ENCODE measurements around the gene JAG2. TPM values are rescaled to one million over a fixed set of nuclear protein-coding genes. Genes with fewer than 3 reads are reported as not detected.
A peak's percentile ranks its signal among the peaks of the same experiment; 100 is the strongest.

The JAG2 gene
- polyA plus RNA-seq, 2 donors, result 18.7 to 32.4 TPM

- Histone ChIP-seq H3K9me3 (ENCODE audit: control insufficient read depth in 2 of 2, insufficient read depth in 1 of 2, low read depth in 1 of 2, low read length in 1 of 2) (peaks cover 0 to 8% of the 10 kb centered on the region in 2 donors), H3K27me3 (ENCODE audit: control insufficient read depth in 1 of 2, insufficient read depth in 2 of 2, low read length in 2 of 2) (no peaks in the 10 kb centered on the region), H3K4me3 (ENCODE audit: low read depth in 1 of 2, low read length in 2 of 2) (no peak overlapping the region), H3K27ac (ENCODE audit: low read depth in 2 of 2, low read length in 1 of 2) (no peak overlapping the region), H3K36me3 (ENCODE audit: control insufficient read depth in 2 of 2, insufficient read depth in 2 of 2, low read length in 1 of 2) (no peaks in the 10 kb centered on the region), H3K4me1 (ENCODE audit: control insufficient read depth in 2 of 2, insufficient read depth in 2 of 2, low read length in 1 of 2) (no peaks in the 10 kb centered on the region)
- 53 to 56% methylated on average over 22 of the region's 22 CpGs for WGBS, 2 donors
Measured at GRCh38 chr14:105126126-105126980, 42.2 kb downstream of the JAG2 start.

- H3K9me3 ChIP-seq (ENCODE audit: control insufficient read depth in 2 of 2, insufficient read depth in 1 of 2, low read depth in 1 of 2, low read length in 1 of 2), result peaks cover 0 to 11% of the 10 kb centered on the region in 2 donors
- H3K36me3 ChIP-seq (ENCODE audit: control insufficient read depth in 2 of 2, insufficient read depth in 2 of 2, low read length in 1 of 2), result no peaks in the 10 kb centered on the region
- 61 to 71% methylated on average over 5 of the region's 5 CpGs for WGBS, 2 donors
- H3K27me3 ChIP-seq (ENCODE audit: control insufficient read depth in 1 of 2, insufficient read depth in 2 of 2, low read length in 2 of 2), result no peaks in the 10 kb centered on the region
- H3K4me1 ChIP-seq (ENCODE audit: control insufficient read depth in 2 of 2, insufficient read depth in 2 of 2, low read length in 1 of 2), result peaks cover under 1% of the 10 kb centered on the region in 2 donors
- no peak overlapping the region for H3K4me3 ChIP-seq (ENCODE audit: low read depth in 1 of 2, low read length in 2 of 2)
- H3K27ac ChIP-seq (ENCODE audit: low read depth in 2 of 2, low read length in 1 of 2), result no peak overlapping the region
Measured at GRCh38 chr14:105124823-105125222, 43.8 kb downstream of the JAG2 start.

GRCh38 chr14:105123981-105124765 is 44.4 kb downstream of the JAG2 start:
- WGBS, 2 donors, result 70 to 80% methylated on average over 17 of the region's 17 CpGs
- Histone ChIP-seq H3K9me3 (ENCODE audit: control insufficient read depth in 2 of 2, insufficient read depth in 1 of 2, low read depth in 1 of 2, low read length in 1 of 2) (peaks cover 0 to 11% of the 10 kb centered on the region in 2 donors), H3K27ac (ENCODE audit: low read depth in 2 of 2, low read length in 1 of 2) (no peak overlapping the region), H3K4me3 (ENCODE audit: low read depth in 1 of 2, low read length in 2 of 2) (no peak overlapping the region), H3K36me3 (ENCODE audit: control insufficient read depth in 2 of 2, insufficient read depth in 2 of 2, low read length in 1 of 2) (no peaks in the 10 kb centered on the region), H3K27me3 (ENCODE audit: control insufficient read depth in 1 of 2, insufficient read depth in 2 of 2, low read length in 2 of 2) (no peaks in the 10 kb centered on the region), H3K4me1 (ENCODE audit: control insufficient read depth in 2 of 2, insufficient read depth in 2 of 2, low read length in 1 of 2) (peaks cover 5% of the 10 kb centered on the region in 2 donors)

- H3K27ac ChIP-seq (ENCODE audit: low read depth in 2 of 2, low read length in 1 of 2), result no peak overlapping the region
- no peak overlapping the region for H3K4me3 ChIP-seq (ENCODE audit: low read depth in 1 of 2, low read length in 2 of 2)
- no peaks in the 10 kb centered on the region for H3K27me3 ChIP-seq (ENCODE audit: control insufficient read depth in 1 of 2, insufficient read depth in 2 of 2, low read length in 2 of 2)
- no peaks in the 10 kb centered on the region for H3K36me3 ChIP-seq (ENCODE audit: control insufficient read depth in 2 of 2, insufficient read depth in 2 of 2, low read length in 1 of 2)
- WGBS, 2 donors, result 89 to 90% methylated on average over 5 of the region's 5 CpGs
- H3K4me1 ChIP-seq (ENCODE audit: control insufficient read depth in 2 of 2, insufficient read depth in 2 of 2, low read length in 1 of 2), result peaks cover 5 to 9% of the 10 kb centered on the region in 2 donors
- H3K9me3 ChIP-seq (ENCODE audit: control insufficient read depth in 2 of 2, insufficient read depth in 1 of 2, low read depth in 1 of 2, low read length in 1 of 2), result peaks cover 0 to 11% of the 10 kb centered on the region in 2 donors
Measured at GRCh38 chr14:105123064-105123665, 45.4 kb downstream of the JAG2 start.

GRCh38 chr14:105120056-105120455 is 48.5 kb downstream of the JAG2 start:
- Histone ChIP-seq H3K4me1 (ENCODE audit: control insufficient read depth in 2 of 2, insufficient read depth in 2 of 2, low read length in 1 of 2) (peaks cover 5 to 9% of the 10 kb centered on the region in 2 donors), H3K9me3 (ENCODE audit: control insufficient read depth in 2 of 2, insufficient read depth in 1 of 2, low read depth in 1 of 2, low read length in 1 of 2) (peaks cover 3 to 11% of the 10 kb centered on the region in 2 donors), H3K4me3 (ENCODE audit: low read depth in 1 of 2, low read length in 2 of 2) (no peak overlapping the region), H3K27ac (ENCODE audit: low read depth in 2 of 2, low read length in 1 of 2) (peak overlapping the region; percentile 80 to 88), H3K27me3 (ENCODE audit: control insufficient read depth in 1 of 2, insufficient read depth in 2 of 2, low read length in 2 of 2) (no peaks in the 10 kb centered on the region), H3K36me3 (ENCODE audit: control insufficient read depth in 2 of 2, insufficient read depth in 2 of 2, low read length in 1 of 2) (no peaks in the 10 kb centered on the region)
- WGBS, 2 donors, result 42 to 60% methylated on average over 6 of the region's 6 CpGs

- Histone ChIP-seq H3K36me3 (ENCODE audit: control insufficient read depth in 2 of 2, insufficient read depth in 2 of 2, low read length in 1 of 2) (no peaks in the 10 kb centered on the region), H3K27me3 (ENCODE audit: control insufficient read depth in 1 of 2, insufficient read depth in 2 of 2, low read length in 2 of 2) (no peaks in the 10 kb centered on the region), H3K4me3 (ENCODE audit: low read depth in 1 of 2, low read length in 2 of 2) (no peak overlapping the region), H3K4me1 (ENCODE audit: control insufficient read depth in 2 of 2, insufficient read depth in 2 of 2, low read length in 1 of 2) (peaks cover 5 to 9% of the 10 kb centered on the region in 2 donors), H3K27ac (ENCODE audit: low read depth in 2 of 2, low read length in 1 of 2) (peak overlapping the region; percentile 80 to 88), H3K9me3 (ENCODE audit: control insufficient read depth in 2 of 2, insufficient read depth in 1 of 2, low read depth in 1 of 2, low read length in 1 of 2) (peaks cover 3 to 11% of the 10 kb centered on the region in 2 donors)
- 44 to 68% methylated on average over 12 of the region's 12 CpGs for WGBS, 2 donors
Measured at GRCh38 chr14:105119408-105120025, 49.1 kb downstream of the JAG2 start.

GRCh38 chr14:105118646-105119407 is 49.7 kb downstream of the JAG2 start:
- no peak overlapping the region for H3K4me3 ChIP-seq (ENCODE audit: low read depth in 1 of 2, low read length in 2 of 2)
- H3K36me3 ChIP-seq (ENCODE audit: control insufficient read depth in 2 of 2, insufficient read depth in 2 of 2, low read length in 1 of 2), result no peaks in the 10 kb centered on the region
- H3K27ac ChIP-seq (ENCODE audit: low read depth in 2 of 2, low read length in 1 of 2), result peak overlapping the region; percentile 81 to 89
- H3K27me3 ChIP-seq (ENCODE audit: control insufficient read depth in 1 of 2, insufficient read depth in 2 of 2, low read length in 2 of 2), result no peaks in the 10 kb centered on the region
- WGBS, 2 donors, result 34 to 37% methylated on average over 11 of the region's 11 CpGs
- H3K9me3 ChIP-seq (ENCODE audit: control insufficient read depth in 2 of 2, insufficient read depth in 1 of 2, low read depth in 1 of 2, low read length in 1 of 2), result peaks cover 3 to 11% of the 10 kb centered on the region in 2 donors
- H3K4me1 ChIP-seq (ENCODE audit: control insufficient read depth in 2 of 2, insufficient read depth in 2 of 2, low read length in 1 of 2), result peaks cover 5 to 9% of the 10 kb centered on the region in 2 donors

GRCh38 chr14:105117710-105118385 is 50.7 kb downstream of the JAG2 start:
- H3K27ac ChIP-seq (ENCODE audit: low read depth in 2 of 2, low read length in 1 of 2), result peak overlapping the region; percentile 81 to 89
- no peaks in the 10 kb centered on the region for H3K27me3 ChIP-seq (ENCODE audit: control insufficient read depth in 1 of 2, insufficient read depth in 2 of 2, low read length in 2 of 2)
- H3K4me1 ChIP-seq (ENCODE audit: control insufficient read depth in 2 of 2, insufficient read depth in 2 of 2, low read length in 1 of 2), result peaks cover 5 to 9% of the 10 kb centered on the region in 2 donors
- peaks cover 3 to 11% of the 10 kb centered on the region in 2 donors for H3K9me3 ChIP-seq (ENCODE audit: control insufficient read depth in 2 of 2, insufficient read depth in 1 of 2, low read depth in 1 of 2, low read length in 1 of 2)
- WGBS, 2 donors, result 91 to 95% methylated on average over 7 of the region's 7 CpGs
- H3K36me3 ChIP-seq (ENCODE audit: control insufficient read depth in 2 of 2, insufficient read depth in 2 of 2, low read length in 1 of 2), result no peaks in the 10 kb centered on the region
- no peak overlapping the region for H3K4me3 ChIP-seq (ENCODE audit: low read depth in 1 of 2, low read length in 2 of 2)
